T-helper 2 cell (primary cell): ENCODE measurements around the gene KLF11.
"Not testable (repeated sequence)": the region's sequence is repeated elsewhere in the genome, so short reads cannot be mapped to it uniquely, and the experiment has no call there.

Experiments used
- DNase-seq, 5 experiments: peaks; one replicate each; pipeline versions ENCODE4 v3.0.0 to v3.0.0-alpha.2; 2012 to 2022

KLF11 gene

GRCh38 chr2:10009811-10010781, 33.3 kb upstream of the KLF11 start:
- DNase-seq: no peak

- DNase-seq: not testable (repeated sequence)
Observed at GRCh38 chr2:10010861-10011605, 32.3 kb upstream of the KLF11 start.

- DNase-seq: not testable (repeated sequence)
Observed at GRCh38 chr2:10011606-10012325, 31.6 kb upstream of the KLF11 start.

- not testable (repeated sequence) for DNase-seq
Observed at GRCh38 chr2:10012366-10012962, 30.9 kb upstream of the KLF11 start.

GRCh38 chr2:10012963-10013461, 30.3 kb upstream of the KLF11 start:
- DNase-seq: no peak

GRCh38 chr2:10013651-10014417, 29.5 kb upstream of the KLF11 start:
- DNase-seq: not testable (repeated sequence)

GRCh38 chr2:10014418-10015190, 28.7 kb upstream of the KLF11 start:
- no peak for DNase-seq

- not testable (repeated sequence) for DNase-seq
Observed at GRCh38 chr2:10015376-10015989, 27.9 kb upstream of the KLF11 start.

GRCh38 chr2:10016001-10016801, 27.1 kb upstream of the KLF11 start:
- DNase-seq: no peak

- no peak for DNase-seq
Observed at GRCh38 chr2:10016802-10017258, 26.5 kb upstream of the KLF11 start.

GRCh38 chr2:10017313-10017941, 25.9 kb upstream of the KLF11 start:
- no peak for DNase-seq

- DNase-seq: no peak
Observed at GRCh38 chr2:10019174-10019573, 24.2 kb upstream of the KLF11 start.

- no peak for DNase-seq
Observed at GRCh38 chr2:10019602-10020400, 23.5 kb upstream of the KLF11 start.

GRCh38 chr2:10022041-10022421, 21.3 kb upstream of the KLF11 start:
- DNase-seq: no peak

GRCh38 chr2:10022445-10022844, 20.9 kb upstream of the KLF11 start:
- no peak for DNase-seq

- DNase-seq: no peak
Observed at GRCh38 chr2:10022966-10023662, 20.2 kb upstream of the KLF11 start.

GRCh38 chr2:10026940-10027569, 16.3 kb upstream of the KLF11 start:
- DNase-seq: no peak
